H1 (cell line): ENCODE results near the gene MYH9. TPM values are rescaled to one million over a fixed set of nuclear protein-coding genes. Genes with fewer than 3 reads are reported as not detected.

ENCODE experiments used
- CTCF ChIA-PET: fragments of 300-600 bp; sonication (Branson Sonifier 250); formaldehyde crosslinking; loops from one replicate; lab custom pipeline; 2021; ENCODE audit not compliant: partially characterized antibody; lab: Charles Lee
- POLR2A ChIA-PET: fragments of 300-600 bp; sonication (Branson Sonifier 250); formaldehyde crosslinking; loops from one replicate; lab custom pipeline; 2021; ENCODE audit warnings: inconsistent platforms; ENCODE audit not compliant: partially characterized antibody; lab: Charles Lee
- DNase-seq, 2 experiments: peaks; one replicate each; pipeline versions ENCODE4 v3.0.0 to v3.0.0-alpha.2; 2010 to 2022; ENCODE audit warnings: low spot score in 2 of 2, low read depth in 1 of 2, mixed read lengths in 1 of 2
- FAIRE-seq: peaks from 2 replicates; lab custom pipeline; 2011; peaks lifted over from hg19 to GRCh38; lab: Jason Lieb, UNC
- H2AFZ ChIP-seq: 2 replicates; pipeline ENCODE4 v1.8.1; 2012; ENCODE audit warnings: low read length, inconsistent platforms
- H2AK5ac ChIP-seq: 2 replicates; pipeline ENCODE4 v1.6.1; 2013; ENCODE audit warnings: low read depth, low read length
- H2BK120ac ChIP-seq: replicated peaks from 2 replicates; pipeline ENCODE3; 2013; ENCODE audit warnings: low read depth, low read length, inconsistent platforms
- H2BK12ac ChIP-seq: 2 replicates; pipeline ENCODE4 v1.6.1; 2013; ENCODE audit warnings: low read depth, low read length
- H2BK15ac ChIP-seq: 2 replicates; pipeline ENCODE4 v1.6.1; 2013; ENCODE audit warnings: low read length
- H2BK20ac ChIP-seq: 2 replicates; pipeline ENCODE4 v1.6.1; 2013; ENCODE audit warnings: low read length
- H2BK5ac ChIP-seq: 2 replicates; pipeline ENCODE4 v1.6.1; 2013; ENCODE audit warnings: low read depth, low read length
- H3K14ac ChIP-seq: 2 replicates; pipeline ENCODE4 v1.6.1; 2013; ENCODE audit warnings: inconsistent platforms; ENCODE audit not compliant: insufficient read length
- H3K18ac ChIP-seq: 2 replicates; pipeline ENCODE4 v1.6.1; 2013; ENCODE audit warnings: low read length; ENCODE audit errors: extremely low read depth
- H3K23ac ChIP-seq: 2 replicates; pipeline ENCODE4 v1.6.1; 2013; ENCODE audit warnings: inconsistent platforms; ENCODE audit not compliant: insufficient read length
- H3K23me2 ChIP-seq: 2 replicates; pipeline ENCODE4 v1.6.1; 2013; ENCODE audit warnings: low read depth, low read length
- H3K27ac ChIP-seq: 2 replicates; pipeline ENCODE4 v1.6.1; 2011; ENCODE audit warnings: low read depth, low read length, inconsistent platforms
- H3K27me3 ChIP-seq, 4 experiments: replicated peaks in 1 of 4; 1 replicate in 1 of 4; 2 replicates in 3 of 4; pipeline versions ENCODE4 v1.6.1 to v1.8.1; 2011 to 2013; ENCODE audit warnings: low read length in 3 of 4, mild to moderate bottlenecking in 3 of 4, inconsistent platforms in 2 of 4, mixed read lengths in 2 of 4, moderate library complexity in 1 of 4; ENCODE audit not compliant: control insufficient read depth in 3 of 4, insufficient read depth in 3 of 4; ENCODE audit errors: extremely low read depth in 1 of 4
- H3K36me3 ChIP-seq, 4 experiments: 2 replicates each; pipeline versions ENCODE4 v1.6.1 to v1.8.1; 2011 to 2013; ENCODE audit warnings: mild to moderate bottlenecking in 4 of 4, low read length in 3 of 4, moderate library complexity in 2 of 4, control low read depth in 1 of 4, inconsistent platforms in 1 of 4; ENCODE audit not compliant: insufficient read depth in 4 of 4, control insufficient read depth in 2 of 4
- H3K4ac ChIP-seq: replicated peaks from 2 replicates; pipeline ENCODE3; 2013; ENCODE audit warnings: low read length, low read depth, mixed read lengths, inconsistent platforms; ENCODE audit not compliant: insufficient read length
- H3K4me1 ChIP-seq, 4 experiments: replicated peaks in 1 of 4; 1 replicate in 1 of 4; 2 replicates in 3 of 4; pipeline versions ENCODE4 v1.6.1 to v1.8.1; 2011 to 2013; ENCODE audit warnings: low read length in 3 of 4, inconsistent platforms in 2 of 4, mixed read lengths in 1 of 4; ENCODE audit not compliant: insufficient read depth in 4 of 4, control insufficient read depth in 3 of 4
- H3K4me2 ChIP-seq, 2 experiments: 2 replicates each; pipeline versions ENCODE4 v1.6.1 to v1.8.1; 2011 to 2013; ENCODE audit warnings: low read depth in 2 of 2, low read length in 2 of 2, control low read depth in 1 of 2, inconsistent platforms in 1 of 2, mild to moderate bottlenecking in 1 of 2; ENCODE audit not compliant: insufficient read depth in 1 of 2
- H3K4me3 ChIP-seq, 4 experiments: fragments of 200-600, 300-600 bp in 1 of 4; sonication (generic), shearing (Covaris generic), sonication (Bioruptor Twin) in 1 of 4; 2 replicates each; pipeline versions ENCODE4 v1.5.1 to v1.8.1; 2011 to 2016; ENCODE audit warnings: low read length in 4 of 4, low read depth in 3 of 4, control low read depth in 2 of 4, inconsistent platforms in 2 of 4, mild to moderate bottlenecking in 2 of 4, mixed read lengths in 1 of 4, moderate library complexity in 1 of 4; ENCODE audit not compliant: insufficient read depth in 2 of 4; ENCODE audit errors: extremely low read depth in 1 of 4
- H3K56ac ChIP-seq: replicated peaks from 2 replicates; pipeline ENCODE3; 2013; ENCODE audit warnings: low read depth, mild to moderate bottlenecking, mixed read lengths, low read length, inconsistent platforms; ENCODE audit not compliant: insufficient read length
- H3K79me1 ChIP-seq: 2 replicates; pipeline ENCODE4 v1.6.1; 2013; ENCODE audit warnings: low read depth, low read length, control low read depth
- H3K79me2 ChIP-seq, 2 experiments: 2 replicates each; pipeline versions ENCODE4 v1.6.1 to v1.8.1; 2012 to 2013; ENCODE audit warnings: low read length in 2 of 2, mild to moderate bottlenecking in 2 of 2, inconsistent platforms in 1 of 2; ENCODE audit not compliant: insufficient read depth in 2 of 2, control insufficient read depth in 1 of 2
- H3K9ac ChIP-seq, 4 experiments: replicated peaks in 1 of 4; 1 replicate in 1 of 4; 2 replicates in 3 of 4; pipeline versions ENCODE4 v1.6.1 to v1.8.1; 2011 to 2013; ENCODE audit warnings: low read depth in 3 of 4, low read length in 3 of 4, control low read depth in 2 of 4, mild to moderate bottlenecking in 2 of 4, moderate library complexity in 2 of 4, inconsistent platforms in 1 of 4; ENCODE audit errors: extremely low read depth in 1 of 4
- H3K9me3 ChIP-seq, 2 experiments: 2 replicates each; pipeline versions ENCODE4 v1.6.1 to v1.8.1; 2012 to 2013; ENCODE audit warnings: mild to moderate bottlenecking in 2 of 2, moderate library complexity in 2 of 2, control low read depth in 1 of 2, inconsistent platforms in 1 of 2, low read depth in 1 of 2, low read length in 1 of 2, mixed read lengths in 1 of 2; ENCODE audit not compliant: insufficient read depth in 2 of 2
- H4K20me1 ChIP-seq, 2 experiments: replicated peaks in 1 of 2; 2 replicates each; pipeline versions ENCODE3 to v1.8.1; 2011 to 2013; ENCODE audit warnings: inconsistent platforms in 2 of 2, low read length in 2 of 2, mild to moderate bottlenecking in 1 of 2; ENCODE audit not compliant: insufficient read depth in 2 of 2, control insufficient read depth in 1 of 2
- H4K5ac ChIP-seq: 2 replicates; pipeline ENCODE4 v1.6.1; 2013; ENCODE audit warnings: low read length, low read depth, mixed read lengths, inconsistent platforms; ENCODE audit not compliant: insufficient read length
- H4K8ac ChIP-seq: 2 replicates; pipeline ENCODE4 v1.8.0; 2013; ENCODE audit warnings: mild to moderate bottlenecking, moderate library complexity, low read length, inconsistent platforms; ENCODE audit not compliant: insufficient read depth; ENCODE audit errors: extremely low read depth
- H4K91ac ChIP-seq: replicated peaks from 2 replicates; pipeline ENCODE3; 2013; ENCODE audit warnings: low read length, mixed read lengths, inconsistent platforms; ENCODE audit not compliant: insufficient read length
- BACH1 ChIP-seq: IDR thresholded peaks from 2 replicates; pipeline ENCODE4 v1.6.1; 2012; ENCODE audit warnings: low read length, improper control_type of control experiment
- CBX8 ChIP-seq: fragments of 300-800, 300-1000 bp; sonication (generic); IDR thresholded peaks from 2 replicates; pipeline ENCODE4 v1.7.1; 2016; ENCODE audit warnings: low read depth, low read length, borderline replicate concordance
- CREB1 ChIP-seq: IDR thresholded peaks from 2 replicates; pipeline ENCODE4 v1.6.1; 2012; ENCODE audit warnings: inconsistent platforms
- POLR2AphosphoS5 ChIP-seq: IDR thresholded peaks from 2 replicates; pipeline ENCODE4 v1.6.1; 2011; ENCODE audit warnings: low read depth, low read length
- RXRA ChIP-seq: IDR thresholded peaks from 2 replicates; pipeline ENCODE4 v1.6.1; 2011; ENCODE audit warnings: low read depth, mild to moderate bottlenecking, low read length, moderate library complexity; ENCODE audit not compliant: insufficient read depth
- TCF12 ChIP-seq: IDR thresholded peaks from 2 replicates; pipeline ENCODE4 v1.6.1; 2011; ENCODE audit warnings: low read depth, mild to moderate bottlenecking, low read length
- WGBS, 2 experiments: shearing (Covaris generic) in 1 of 2; methylation state at CpG; one replicate each; pipeline versions ENCODE4 v1.1.6 to v1.1.7; 2013 to 2015; ENCODE audit warnings: low lambda C conversion rate in 2 of 2, mixed read lengths in 2 of 2, inconsistent platforms in 1 of 2, low coverage in 1 of 2, missing lambda C conversion rate in 1 of 2; ENCODE audit not compliant: insufficient replicate concordance in 2 of 2, insufficient coverage in 1 of 2, insufficient read length in 1 of 2; ENCODE audit errors: extremely low coverage in 1 of 2, missing lambda C conversion rate in 1 of 2; 5-methylcytosine and 5-hydroxymethylcytosine counted together
- polyA plus RNA-seq, 7 experiments: library from polyadenylated mRNA; depleted of rRNA in 3 of 7; stranded (reverse) in 5 of 7; unstranded in 2 of 7; fragments of >200 nt in 5 of 7; fragments of 200-250 nt in 2 of 7; gene quantifications; 1 replicate in 5 of 7; 2 replicates in 1 of 7; 4 replicates in 1 of 7; pipeline versions ENCODE4 v1.2.1 to v1.2.3, GENCODE V29; 2011 to 2013; ENCODE audit warnings: missing spikeins in 2 of 7, mixed read lengths in 2 of 7
- total RNA-seq: library from RNA; stranded (reverse); fragmentation: NEBNext Ultra II Directional; extraction: Animal tissue kit (Norgen Biotek cat#: 25700); gene quantifications from 2 replicates; pipeline ENCODE4 v1.2.1, GENCODE V29; 2021

The MYH9 gene
- total and polyA plus RNA-seq, 2 of the 8 experiments (the other 6 are each of a cell fraction or from before 2014, with no cell fraction given), result 24.9 to 322 TPM

DNA sequence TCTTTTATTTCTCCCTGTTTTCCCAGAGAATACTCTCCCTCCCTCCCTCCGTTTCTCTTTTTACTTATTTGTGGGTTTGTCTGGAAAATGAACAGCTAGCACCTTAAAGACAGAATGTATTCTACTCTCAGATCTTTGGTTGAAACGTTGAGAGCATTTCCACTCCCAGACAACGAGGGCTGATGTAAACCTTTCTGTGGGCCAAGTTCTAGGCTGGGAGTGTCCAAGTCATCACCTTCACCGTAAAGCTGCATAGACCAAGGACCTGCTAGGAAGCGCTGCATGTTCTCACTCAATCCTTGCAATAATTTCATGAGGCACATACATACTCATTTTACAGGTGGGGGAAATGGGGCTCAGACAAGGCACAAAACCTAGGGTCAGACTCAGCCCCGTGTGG lies 32.4 kb downstream of the MYH9 start:
- no peak overlapping the region for H3K4me2 ChIP-seq
- H3K27ac ChIP-seq, result no peak overlapping the region; the same call in 1 of the 2 replicates
- H4K20me1 ChIP-seq, result peaks cover 5 to 26% of the 10 kb centered on the region in 2 experiments
- ChIA-PET CTCF (interaction anchor here (0.7 to 1.6 kb wide), 8 partner anchors 8 to 131 kb away, joined by 3 to 5 read pairs (median 4); no protein-coding TSS in a partner anchor), POLR2A (interaction anchor here (0.6 to 2.0 kb wide), 13 partner anchors 10 to 104 kb away, joined by 3 to 8 read pairs (median 4); partner anchors contain the start of gene MYH9)
- 84% methylated on average over 6 of the region's 6 CpGs; no CpG with 5 or more reads in 1 of the 2 experiments for WGBS, 2 experiments
- H3K4me3 ChIP-seq, result no peak overlapping the region
- no peak overlapping the region for H2AFZ ChIP-seq
- no peak overlapping the region for H2AK5ac ChIP-seq
- H3K36me3 ChIP-seq, result no peaks in the 10 kb centered on the region; a peak in 1 of 8 replicates
- H3K9me3 ChIP-seq, result no peaks in the 10 kb centered on the region
- TF ChIP-seq CBX8 (no peak), POLR2AphosphoS5 (no peak), BACH1 (no peak), RXRA (no peak), CREB1 (no peak), TCF12 (no peak)
- H2BK20ac ChIP-seq, result no peak overlapping the region
- no peak overlapping the region for H2BK15ac ChIP-seq
- H2BK5ac ChIP-seq, result 0 out of 2 replicates have a peak overlapping the region, but pooled peaks have one; percentile 73
- H3K27me3 ChIP-seq, result no peaks in the 10 kb centered on the region
- no peak overlapping the region for H3K9ac ChIP-seq
- H3K79me1 ChIP-seq, result peaks cover 39% of the 10 kb centered on the region
- no peak overlapping the region for H3K14ac ChIP-seq
- H3K18ac ChIP-seq, result no peak overlapping the region
- no peak overlapping the region for H2BK12ac ChIP-seq
- no peak overlapping the region for H4K5ac ChIP-seq
- peaks cover 13 to 48% (median 28%) of the 10 kb centered on the region in 4 experiments for H3K4me1 ChIP-seq
- H3K4ac ChIP-seq, result no peak overlapping the region
- FAIRE-seq, result no peak
- no peak overlapping the region for H4K8ac ChIP-seq
- no peaks in the 10 kb centered on the region; the same call in 1 of the 2 replicates for H3K23me2 ChIP-seq
- DNase-seq, result no peak
- H2BK120ac ChIP-seq, result no peak overlapping the region
- peaks cover 26 to 96% of the 10 kb centered on the region in 2 experiments for H3K79me2 ChIP-seq
- H4K91ac ChIP-seq, result no peak overlapping the region
- H3K56ac ChIP-seq, result no peak overlapping the region
- no peak overlapping the region for H3K23ac ChIP-seq
